ENCODE data around the gene BOC.
"Not testable (repeated sequence)": the region's sequence is repeated elsewhere in the genome, so short reads cannot be mapped to it uniquely, and the experiment has no call there.

The BOC gene

GRCh38 chr3:113211330-113212149, at the start of gene BOC:
Gene BOC (plus strand): TSS chr3:113211557. CDS start chr3:113249803, 38,246 bp downstream.
- no peak for DNase-seq

- DNase-seq = no peak
Measured at GRCh38 chr3:113161661-113162060, 49.7 kb upstream of the BOC start.

GRCh38 chr3:113163152-113163551, 48.2 kb upstream of the BOC start:
- DNase-seq = no peak

GRCh38 chr3:113165841-113166240, 45.5 kb upstream of the BOC start:
- no peak for DNase-seq

- DNase-seq = no peak
Measured at GRCh38 chr3:113166357-113166718, 45.0 kb upstream of the BOC start.

- no peak for DNase-seq
Measured at GRCh38 chr3:113166719-113167492, 44.5 kb upstream of the BOC start.

GRCh38 chr3:113167825-113168801, 43.2 kb upstream of the BOC start:
- no peak for DNase-seq

- no peak for DNase-seq
Measured at GRCh38 chr3:113169891-113170452, 41.4 kb upstream of the BOC start.

- no peak for DNase-seq
Measured at GRCh38 chr3:113170771-113171170, 40.6 kb upstream of the BOC start.

GRCh38 chr3:113171675-113172300, 39.6 kb upstream of the BOC start:
- not testable (repeated sequence) for DNase-seq

GRCh38 chr3:113173102-113173501, 38.3 kb upstream of the BOC start:
- DNase-seq = no peak

- no peak for DNase-seq
Measured at GRCh38 chr3:113174304-113174703, 37.1 kb upstream of the BOC start.

- DNase-seq = no peak
Measured at GRCh38 chr3:113174801-113175485, 36.4 kb upstream of the BOC start.

GRCh38 chr3:113177526-113177925, 33.8 kb upstream of the BOC start:
- no peak for DNase-seq

GRCh38 chr3:113179235-113179824, 32.0 kb upstream of the BOC start:
- DNase-seq = no peak

- DNase-seq = no peak
Measured at GRCh38 chr3:113183748-113184661, 27.4 kb upstream of the BOC start.

GRCh38 chr3:113185194-113185835, 26.0 kb upstream of the BOC start:
- DNase-seq = no peak

- no peak for DNase-seq
Measured at GRCh38 chr3:113186566-113186965, 24.8 kb upstream of the BOC start.

- no peak for DNase-seq
Measured at GRCh38 chr3:113193288-113193687, 18.1 kb upstream of the BOC start.

Measured in NK-92 treated with Interleukin-12 subunit alpha and Interleukin-12 subunit beta, amount 100 ng/mL, for 24 hours (cell line).